Sigmoid colon (tissue), 7 donors: ENCODE measurements around the gene RRBP1. TPM values are rescaled to one million over a fixed set of nuclear protein-coding genes. Genes with fewer than 3 reads are reported as not detected.

ENCODE experiments used
- DNase-seq: peaks from one replicate; pipeline ENCODE4 v3.0.0-alpha.2; 2019
- H3K27ac ChIP-seq, 4 donors: fragments of 200-600 bp; sonication (generic); one replicate each; pipeline ENCODE4 v1.5.1; 2016 to 2019; ENCODE audit warnings: mild to moderate bottlenecking in 1 of 4
- H3K27me3 ChIP-seq, 3 donors: fragments of 200-600 bp; sonication (generic); one replicate each; pipeline ENCODE4 v1.5.1; 2019; ENCODE audit warnings: mild to moderate bottlenecking in 1 of 3
- H3K36me3 ChIP-seq, 4 donors: fragments of 200-600 bp; sonication (generic); one replicate each; pipeline ENCODE4 v1.5.1; 2016 to 2019
- H3K4me1 ChIP-seq, 4 donors: fragments of 200-600 bp; sonication (generic); one replicate each; pipeline ENCODE4 v1.5.1; 2017 to 2019
- H3K4me3 ChIP-seq, 4 donors: fragments of 200-600 bp; sonication (generic); one replicate each; pipeline ENCODE4 v1.5.1; 2017 to 2019; ENCODE audit warnings: mild to moderate bottlenecking in 2 of 4, moderate library complexity in 1 of 4
- H3K9me3 ChIP-seq, 4 donors: fragments of 200-600 bp in 3 of 4; sonication (generic) in 3 of 4; one replicate each; pipeline versions ENCODE4 v1.5.1 to v1.6.1; 2013 to 2019
- EP300 ChIP-seq, 4 donors: sonication (generic); formaldehyde crosslinking; IDR thresholded peaks; one replicate each; pipeline ENCODE4 v1.6.1; 2017; ENCODE audit warnings: antibody characterized with exemption in 4 of 4
- POLR2A ChIP-seq, 2 donors: fragments of 450-650 bp; IDR thresholded peaks; one replicate each; pipeline ENCODE4 v1.6.1; 2016; ENCODE audit warnings: antibody characterized with exemption in 2 of 2, mild to moderate bottlenecking in 2 of 2, moderate library complexity in 2 of 2
- POLR2AphosphoS5 ChIP-seq, 4 donors: sonication (generic); formaldehyde crosslinking; IDR thresholded peaks; one replicate each; pipeline ENCODE4 v1.6.1; 2017; ENCODE audit warnings: antibody characterized with exemption in 4 of 4
- WGBS, 2 donors: extraction: QIAGEN DNeasy Blood & Tissue Kit; methylation state at CpG; one replicate each; pipeline ENCODE4 v1.1.7; 2013; 5-methylcytosine and 5-hydroxymethylcytosine counted together
- intact Hi-C: fragments of 100-400 bp; cut with DNase I; formaldehyde crosslinking; loops from one replicate; pipeline ENCODE4 v1.15.1; 2023
- polyA plus RNA-seq, 3 donors: library from polyadenylated mRNA; stranded (reverse); fragments of 200-250 nt; gene quantifications; one replicate each; pipeline ENCODE4 v1.2.3, GENCODE V29; 2013
- total RNA-seq, 4 donors: library from RNA; depleted of rRNA; stranded (reverse); fragments of >200 nt; gene quantifications; one replicate each; pipeline ENCODE4 v1.1.0, GENCODE V29; 2016
- TF ChIP-seq, protein P1 (sequence below), 4 experiments: fragments of 450-650 bp in 3 of 4; fragments of 200-600 bp in 1 of 4; IDR thresholded peaks; one replicate each; pipeline ENCODE4 v1.5.1; 2016 to 2019; ENCODE audit warnings: antibody characterized with exemption in 4 of 4, mild to moderate bottlenecking in 3 of 4, moderate library complexity in 2 of 4
- donor health status: healthy with polysubstance abuse.
- donor health status: Bipolar disorder and iron deficiency.
- donor health status: healthy.

RRBP1 gene
- total and polyA plus RNA-seq, 7 donors = 24.6 to 245 (median 35.3) TPM

GRCh38 chr20:17622851-17623508 is 59.1 kb downstream of the RRBP1 start:
- no peak overlapping the region for H3K4me3 ChIP-seq
- no peaks in the 10 kb centered on the region for H3K9me3 ChIP-seq
- no peaks in the 10 kb centered on the region for H3K27me3 ChIP-seq
- H3K4me1 ChIP-seq = peaks cover 0 to under 1% (median 0%) of the 10 kb centered on the region in 4 donors
- peak; percentile 60 for DNase-seq
- intact Hi-C loops = no loop called here
- 87 to 94% methylated on average over 9 of the region's 9 CpGs for WGBS, 2 donors
- peaks cover 13 to 94% (median 59%) of the 10 kb centered on the region in 4 donors for H3K36me3 ChIP-seq
- TF ChIP-seq EP300 (IDR thresholded peaks at IDR 0.05) (no peak), POLR2AphosphoS5 (IDR thresholded peaks at IDR 0.05) (no peak), POLR2A (IDR thresholded peaks at IDR 0.05) (no peak)
- TF ChIP-seq, protein P1, sequence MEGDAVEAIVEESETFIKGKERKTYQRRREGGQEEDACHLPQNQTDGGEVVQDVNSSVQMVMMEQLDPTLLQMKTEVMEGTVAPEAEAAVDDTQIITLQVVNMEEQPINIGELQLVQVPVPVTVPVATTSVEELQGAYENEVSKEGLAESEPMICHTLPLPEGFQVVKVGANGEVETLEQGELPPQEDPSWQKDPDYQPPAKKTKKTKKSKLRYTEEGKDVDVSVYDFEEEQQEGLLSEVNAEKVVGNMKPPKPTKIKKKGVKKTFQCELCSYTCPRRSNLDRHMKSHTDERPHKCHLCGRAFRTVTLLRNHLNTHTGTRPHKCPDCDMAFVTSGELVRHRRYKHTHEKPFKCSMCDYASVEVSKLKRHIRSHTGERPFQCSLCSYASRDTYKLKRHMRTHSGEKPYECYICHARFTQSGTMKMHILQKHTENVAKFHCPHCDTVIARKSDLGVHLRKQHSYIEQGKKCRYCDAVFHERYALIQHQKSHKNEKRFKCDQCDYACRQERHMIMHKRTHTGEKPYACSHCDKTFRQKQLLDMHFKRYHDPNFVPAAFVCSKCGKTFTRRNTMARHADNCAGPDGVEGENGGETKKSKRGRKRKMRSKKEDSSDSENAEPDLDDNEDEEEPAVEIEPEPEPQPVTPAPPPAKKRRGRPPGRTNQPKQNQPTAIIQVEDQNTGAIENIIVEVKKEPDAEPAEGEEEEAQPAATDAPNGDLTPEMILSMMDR (IDR thresholded peaks at IDR 0.05) = no peak
- H3K27ac ChIP-seq = no peak overlapping the region

- TF ChIP-seq EP300 (IDR thresholded peaks at IDR 0.05) (no peak), POLR2A (IDR thresholded peaks at IDR 0.05) (no peak), POLR2AphosphoS5 (IDR thresholded peaks at IDR 0.05) (no peak)
- TF ChIP-seq, protein P1 (IDR thresholded peaks at IDR 0.05) = no peak
- Histone ChIP-seq H3K9me3 (no peaks in the 10 kb centered on the region), H3K27ac (no peak overlapping the region), H3K4me1 (peaks cover 0 to 6% (median 5%) of the 10 kb centered on the region in 4 donors), H3K36me3 (peaks cover 13 to 96% (median 57%) of the 10 kb centered on the region in 4 donors), H3K4me3 (no peak overlapping the region), H3K27me3 (no peaks in the 10 kb centered on the region)
- intact Hi-C loops = no loop called here
- peak; percentile 44 for DNase-seq
- WGBS, 2 donors = 89 to 91% methylated on average over 11 of the region's 11 CpGs
These were observed 59.8 kb downstream of the RRBP1 start for GRCh38 chr20:17622086-17622850.

DNA sequence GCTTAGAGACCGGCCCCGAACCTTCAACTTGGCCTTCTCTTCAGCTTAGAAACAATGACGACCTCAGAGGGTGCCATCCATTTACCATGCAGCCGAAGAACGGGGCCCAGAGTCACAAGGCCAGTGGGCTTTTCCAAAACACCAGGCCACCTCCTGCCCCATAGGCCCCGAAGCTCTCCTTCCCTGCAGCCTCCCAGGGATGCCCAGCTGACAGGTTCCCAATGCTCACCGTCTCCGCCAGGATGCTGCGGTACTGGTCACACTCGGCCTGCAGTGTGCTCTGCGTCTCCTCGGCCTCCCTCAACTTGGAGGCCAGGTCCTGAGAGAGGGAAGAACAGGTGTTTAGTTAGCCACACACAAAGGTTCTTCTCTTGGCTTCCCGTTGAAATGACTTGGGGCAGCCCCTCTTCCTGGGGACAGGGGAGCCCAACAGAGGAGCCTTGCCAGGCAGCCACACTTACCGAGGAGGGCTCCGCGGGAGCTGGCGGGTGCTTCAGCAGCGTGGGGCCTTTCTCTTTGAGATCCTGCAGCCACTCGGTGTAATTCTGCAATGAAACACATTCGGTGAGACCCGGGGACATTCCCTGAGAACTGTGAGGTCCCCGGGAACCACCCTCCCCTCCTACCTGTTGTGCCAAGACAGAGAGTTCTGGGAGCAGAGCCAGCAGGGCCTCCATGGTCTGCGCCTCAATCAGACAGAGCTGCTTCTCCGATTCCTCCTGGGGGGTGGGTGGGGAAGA is 60.6 kb downstream of the RRBP1 start:
- Histone ChIP-seq H3K27me3 (no peaks in the 10 kb centered on the region), H3K27ac (no peak overlapping the region), H3K9me3 (no peaks in the 10 kb centered on the region), H3K36me3 (peaks cover 13 to 94% (median 51%) of the 10 kb centered on the region in 4 donors), H3K4me1 (peaks cover 0 to 12% (median 10%) of the 10 kb centered on the region in 4 donors), H3K4me3 (no peak overlapping the region)
- intact Hi-C loops = no loop called here
- DNase-seq = peak; percentile 62
- 90 to 94% methylated on average over 24 of the region's 24 CpGs for WGBS, 2 donors
- TF ChIP-seq POLR2A (IDR thresholded peaks at IDR 0.05) (no peak), POLR2AphosphoS5 (IDR thresholded peaks at IDR 0.05) (no peak), EP300 (IDR thresholded peaks at IDR 0.05) (no peak)
- TF ChIP-seq, protein P1 (IDR thresholded peaks at IDR 0.05) = no peak

DNA sequence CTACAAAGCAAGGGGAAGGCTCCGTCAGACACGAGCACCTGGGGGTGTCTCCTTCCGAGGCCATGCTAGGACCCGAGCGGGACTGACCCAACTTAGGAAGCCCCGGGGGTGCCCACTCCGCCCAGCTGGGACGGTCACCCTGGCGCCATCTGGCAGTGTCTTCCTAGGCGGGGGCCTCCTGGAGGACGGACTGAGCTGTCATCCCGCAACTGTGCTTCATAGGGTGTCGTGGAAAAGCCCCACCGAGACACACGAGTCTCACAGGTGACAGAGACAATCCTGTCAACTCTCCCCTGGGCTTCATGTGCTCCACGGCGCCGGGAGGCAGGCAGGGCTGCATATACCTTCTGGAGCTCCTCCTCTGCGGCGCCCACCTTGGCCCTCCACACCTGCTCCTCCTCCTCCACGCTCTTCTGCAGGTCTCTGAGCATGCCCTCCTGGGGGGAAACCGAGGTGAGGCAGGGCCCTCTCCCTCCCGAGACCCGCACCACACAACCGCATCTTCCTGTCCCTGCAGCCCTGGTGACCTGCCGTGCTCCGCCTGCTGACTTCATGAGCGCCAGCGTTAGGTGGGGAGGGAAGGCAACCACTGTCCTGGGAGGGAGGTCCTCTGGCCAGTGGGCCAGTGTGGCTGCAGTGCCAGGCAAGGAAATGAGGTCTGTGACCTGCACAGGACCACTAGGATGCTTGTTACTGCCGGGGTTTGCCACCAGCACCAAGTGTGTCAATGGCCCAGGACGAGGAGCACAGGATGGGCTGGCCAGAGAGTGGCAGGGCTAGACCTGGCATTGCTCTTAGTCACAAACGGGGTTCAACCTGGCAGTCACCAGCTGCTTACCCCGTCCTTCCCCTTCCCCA is 61.4 kb downstream of the RRBP1 start:
- WGBS, 2 donors = 88 to 92% methylated on average over 33 of the region's 33 CpGs
- DNase-seq = peak; percentile 69
- H3K27me3 ChIP-seq = no peaks in the 10 kb centered on the region
- H3K36me3 ChIP-seq = peaks cover 13 to 88% (median 45%) of the 10 kb centered on the region in 4 donors
- no peak overlapping the region for H3K4me3 ChIP-seq
- H3K4me1 ChIP-seq = peaks cover 0 to 17% (median 16%) of the 10 kb centered on the region in 4 donors
- no peak overlapping the region for H3K27ac ChIP-seq
- H3K9me3 ChIP-seq = no peaks in the 10 kb centered on the region
- intact Hi-C loops = no loop called here
- TF ChIP-seq EP300 (IDR thresholded peaks at IDR 0.05) (no peak), POLR2AphosphoS5 (IDR thresholded peaks at IDR 0.05) (no peak), POLR2A (IDR thresholded peaks at IDR 0.05) (no peak)
- TF ChIP-seq, protein P1 (IDR thresholded peaks at IDR 0.05) = no peak
